ENCODE data around the gene ENTPD2.

DNA sequence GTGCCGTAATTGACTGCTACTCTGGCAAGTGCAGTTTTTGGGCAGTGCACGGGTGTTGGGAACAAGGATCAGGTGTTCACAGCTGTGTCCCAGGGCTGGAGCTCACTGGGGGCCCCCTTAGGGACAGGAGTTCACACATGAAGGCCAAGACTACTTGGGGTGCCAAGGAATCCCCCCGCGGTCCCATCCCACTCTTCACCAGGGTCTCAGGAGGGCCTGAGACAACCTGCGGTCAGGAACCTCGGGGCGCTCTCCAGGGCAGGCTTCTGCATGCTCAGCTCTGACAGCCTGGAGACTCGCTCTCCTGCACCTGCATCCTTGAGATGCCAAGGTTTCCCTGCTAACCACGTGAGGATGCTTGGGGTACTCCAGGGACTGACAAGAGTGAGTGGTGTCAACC lies 30.7 kb upstream of the ENTPD2 start:
- TF ChIP-seq CTCF (IDR thresholded peaks at IDR 0.05) = no peak
- TF ChIP-seq POLR2A (IDR thresholded peaks at IDR 0.05) = no peak
